Dedifferentiated amniotic fluid mesenchymal stem cell (primary cell): ENCODE data around the gene USP34.
"Not testable (repeated sequence)": the region's sequence is repeated elsewhere in the genome, so short reads cannot be mapped to it uniquely, and the experiment has no call there.

Source experiments
- DNase-seq: peaks from one replicate; pipeline ENCODE4 v3.0.0-alpha.2; 2016; ENCODE audit errors: extremely low spot score

Gene USP34

GRCh38 chr2:61183795-61184194 lies 287.1 kb downstream of the USP34 start:
- no peak for DNase-seq

DNA sequence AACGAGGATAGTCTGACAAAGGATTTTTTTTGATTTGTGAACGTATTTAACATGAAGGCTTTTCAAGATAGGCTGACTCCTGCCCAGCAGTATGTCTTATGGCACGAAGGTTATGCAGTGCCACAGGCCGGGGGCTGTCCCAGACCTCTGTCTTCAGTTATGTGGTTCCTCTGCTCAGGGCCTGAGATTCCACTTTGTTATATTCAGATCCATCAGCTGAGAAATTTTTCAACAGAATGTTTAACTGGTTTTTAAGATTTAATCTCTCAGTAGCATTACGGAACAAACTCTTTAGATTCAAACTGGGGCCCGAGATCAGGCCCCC lies 288.9 kb downstream of the USP34 start:
- no peak for DNase-seq

GRCh38 chr2:61181382-61182058 lies 289.4 kb downstream of the USP34 start:
- DNase-seq, result no peak

DNA sequence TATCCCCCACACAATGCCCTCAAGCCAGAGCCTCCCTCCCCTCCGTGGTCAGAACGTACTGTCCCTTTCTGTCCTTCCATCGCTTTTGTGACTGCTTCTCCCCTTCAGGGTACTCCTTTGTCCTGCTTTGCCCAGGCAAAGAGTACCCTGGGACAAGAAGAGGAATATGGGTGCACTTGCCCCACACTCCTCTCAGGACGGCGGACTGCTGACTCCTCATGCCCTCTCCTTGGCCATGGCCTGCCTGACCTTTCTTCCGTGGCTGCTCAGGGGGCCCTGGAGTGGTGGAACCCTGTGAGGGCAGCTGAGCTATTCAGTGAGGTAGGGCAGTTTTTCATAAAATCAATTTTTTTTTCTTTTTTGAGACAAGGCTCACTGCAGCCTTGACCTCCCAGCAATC lies 290.2 kb downstream of the USP34 start:
- no peak for DNase-seq

DNA sequence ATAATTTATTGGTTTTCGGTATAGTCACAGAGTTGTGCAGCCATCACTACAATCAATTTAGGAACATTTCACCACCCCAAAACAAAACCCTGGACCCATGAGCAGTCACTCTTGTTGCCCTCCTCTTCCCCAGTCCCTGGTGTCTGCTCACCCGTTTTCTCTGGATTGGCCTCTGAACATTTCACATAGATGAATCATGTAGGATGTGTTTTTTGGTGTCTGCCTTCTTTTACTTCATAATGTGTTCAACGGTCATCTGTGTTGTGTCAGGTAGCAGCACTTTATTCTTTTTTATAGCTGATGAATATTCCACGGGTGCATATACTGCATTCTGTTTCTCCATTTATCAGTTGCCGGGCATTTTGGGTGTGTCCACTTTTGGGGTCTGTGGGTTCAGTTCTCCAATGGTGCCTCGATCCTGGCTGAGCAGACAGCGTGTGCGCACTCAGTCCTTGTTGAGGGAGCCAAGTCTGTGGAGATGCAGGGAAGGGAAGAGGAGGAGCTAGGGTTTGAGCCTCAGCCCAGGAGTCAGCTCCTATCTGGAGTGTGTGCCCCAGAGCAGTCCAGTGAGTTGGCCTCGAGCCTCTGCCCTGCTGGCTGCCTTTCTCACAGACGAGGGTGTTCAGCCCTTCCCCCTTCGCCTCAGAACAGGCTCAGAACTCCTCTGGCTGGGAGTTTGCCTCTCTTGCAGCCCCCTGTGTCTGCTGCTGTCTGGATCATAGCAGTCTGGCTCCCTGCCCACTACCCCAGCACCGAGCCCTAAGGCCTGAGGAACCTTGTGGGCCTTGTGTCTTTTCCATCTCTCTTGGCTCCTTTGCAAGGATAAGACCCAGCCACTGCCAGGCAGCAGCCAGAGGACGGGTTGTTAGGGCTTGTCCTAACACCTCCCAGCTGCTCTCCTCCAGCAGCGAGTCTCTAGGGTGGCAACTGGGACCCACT lies 290.9 kb downstream of the USP34 start:
- DNase-seq, result no peak

GRCh38 chr2:61178603-61179545 lies 292.0 kb downstream of the USP34 start:
- no peak for DNase-seq

GRCh38 chr2:61177727-61178549 lies 292.9 kb downstream of the USP34 start:
- DNase-seq, result no peak

- DNase-seq, result peak; percentile 80
Observed at GRCh38 chr2:61176755-61177726, 293.8 kb downstream of the USP34 start.

DNA sequence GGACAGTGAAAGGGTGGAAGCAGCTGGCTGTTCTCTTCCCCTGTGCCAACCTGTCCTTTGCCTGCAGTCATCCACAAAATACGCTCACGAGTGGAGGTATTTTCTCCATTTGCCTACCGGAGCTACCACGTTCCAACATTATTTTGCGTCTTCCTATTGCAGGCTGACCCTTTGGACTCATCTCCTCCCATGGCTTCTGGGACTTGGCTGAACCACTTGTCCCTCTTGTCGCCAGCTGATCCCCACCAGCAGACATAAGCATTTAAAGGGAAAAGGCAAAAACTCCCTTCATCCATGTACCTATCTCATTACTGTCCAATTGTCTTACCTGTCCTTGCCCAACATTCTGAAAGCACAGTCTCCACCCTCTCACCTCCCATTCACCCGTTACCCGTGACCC lies 295.9 kb downstream of the USP34 start:
- DNase-seq, result no peak

- DNase-seq, result no peak
Observed at GRCh38 chr2:61173116-61173515, 297.8 kb downstream of the USP34 start.

GRCh38 chr2:61172671-61173070 lies 298.2 kb downstream of the USP34 start:
- no peak for DNase-seq

- no peak for DNase-seq
Observed at GRCh38 chr2:61167579-61167978, 303.3 kb downstream of the USP34 start.

GRCh38 chr2:61165946-61166345 lies 304.9 kb downstream of the USP34 start:
- DNase-seq, result no peak

GRCh38 chr2:61165082-61165481 lies 305.8 kb downstream of the USP34 start:
- not testable (repeated sequence) for DNase-seq

- no peak for DNase-seq
Observed at GRCh38 chr2:61162721-61163120, 308.2 kb downstream of the USP34 start.

DNA sequence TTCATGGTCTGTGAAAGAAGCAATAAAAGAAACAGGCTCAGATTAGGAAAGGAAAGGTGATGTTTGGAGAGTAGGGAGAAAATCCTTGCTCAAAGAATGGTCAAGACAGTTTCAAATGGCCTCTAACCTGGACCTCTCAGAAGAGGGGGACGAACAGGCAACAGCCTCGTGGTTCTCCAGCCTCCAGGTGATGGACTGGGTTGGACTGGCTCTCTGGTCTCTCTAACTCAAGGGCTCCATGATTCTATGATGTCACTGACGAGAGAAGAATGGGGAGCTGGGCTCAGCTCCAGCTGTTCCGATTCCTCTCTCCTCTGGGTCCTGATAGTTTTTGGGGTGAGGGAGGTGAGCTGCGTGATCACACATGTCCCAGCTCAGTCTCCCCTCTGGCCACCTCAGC lies 309.0 kb downstream of the USP34 start, which contains the start of gene C2orf74:
Gene C2orf74, plus strand, starts transcription at position 301 of the 400 bp plus-strand sequence. CDS start 327 bp downstream, outside the sequence.
- no peak for DNase-seq

DNA sequence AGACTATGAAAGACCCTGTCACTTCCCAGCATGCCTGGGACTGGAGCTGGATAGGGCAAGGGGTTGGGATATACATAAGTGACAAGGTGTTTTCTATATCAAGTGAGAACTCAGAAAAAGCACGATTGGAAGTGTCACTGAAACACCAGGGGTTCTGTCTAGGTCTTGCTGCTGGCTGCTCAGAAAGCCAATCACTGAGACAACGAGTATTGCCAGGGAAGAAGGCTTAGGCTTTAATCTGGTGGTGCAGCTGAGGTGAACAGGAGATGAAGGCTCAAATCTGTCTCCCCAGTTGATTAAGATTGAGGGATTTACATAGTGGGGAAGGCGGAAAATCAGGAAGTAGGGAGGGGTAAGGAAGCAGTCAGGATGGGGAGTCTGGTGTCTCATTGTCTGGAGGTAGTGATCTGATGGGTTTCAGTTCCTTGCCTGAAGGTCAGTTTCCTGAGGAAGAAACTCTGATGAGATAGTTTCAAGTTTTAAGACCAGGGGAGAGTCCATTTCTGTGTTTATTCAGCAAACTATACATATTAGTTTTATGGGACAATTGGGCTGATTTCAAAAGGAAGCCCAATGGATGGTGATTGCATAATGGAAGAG lies 312.4 kb downstream of the USP34 start:
- no peak for DNase-seq

- no peak for DNase-seq
Observed at GRCh38 chr2:61157371-61158003, 313.4 kb downstream of the USP34 start.

DNA sequence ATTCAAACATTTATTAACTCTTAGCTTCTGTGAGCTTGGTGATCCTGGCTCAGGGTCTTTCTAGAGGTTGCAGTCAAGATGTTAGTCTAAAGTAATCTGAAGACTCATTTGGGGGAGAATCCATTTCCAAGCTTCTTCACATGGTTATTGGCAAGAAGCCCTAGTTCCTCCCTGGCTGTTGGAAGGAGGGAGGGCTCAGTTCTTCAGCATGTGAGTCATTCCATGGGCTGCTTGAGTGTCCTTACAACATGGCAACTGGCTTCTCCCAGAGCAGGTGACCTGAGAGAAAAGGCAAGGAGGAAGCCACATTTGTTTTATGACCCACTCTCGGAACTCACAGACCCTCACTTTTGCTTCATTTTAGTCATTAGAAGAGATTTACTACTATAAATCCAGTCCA lies 319.5 kb downstream of the USP34 start:
- DNase-seq, result no peak
